Pulmonary artery endothelial cell (primary cell): ENCODE data around the gene CBY3. TPM values are rescaled to one million over a fixed set of nuclear protein-coding genes. Genes with fewer than 3 reads are reported as not detected.

Experiments
- total RNA-seq: library from RNA; depleted of rRNA; stranded (reverse); fragments of >200 nt; gene quantifications from 2 replicates; pipeline ENCODE4 v1.2.3, GENCODE V29; 2014

The CBY3 gene
- total RNA-seq, 1 donor from 2014 or later: 0.26 TPM

Other genes with a start within 250 kb of the CBY3 start
- 46.6 and 51.8 TPM in 2 replicates for gene RUFY1, start 130.5 kb downstream of the CBY3 start, total RNA-seq
- 648 and 1,151 TPM in 2 replicates for gene HNRNPH1, start 57.4 kb downstream of the CBY3 start, total RNA-seq
- 633 and 1,197 TPM in 2 replicates for gene CANX, start 17.9 kb upstream of the CBY3 start, total RNA-seq
- gene MAML1, start 51.8 kb upstream of the CBY3 start, total RNA-seq: 7.3 and 8.0 TPM in 2 replicates
- gene LTC4S, start 113.0 kb upstream of the CBY3 start, total RNA-seq: 0.46 and 0.66 TPM in 2 replicates
- 138 and 185 TPM in 2 replicates for gene MGAT4B, start 125.8 kb upstream of the CBY3 start, total RNA-seq
- gene SQSTM1, start 139.9 kb upstream of the CBY3 start, total RNA-seq: 447 and 758 TPM in 2 replicates
- 8.9 and 13.8 TPM in 2 replicates for gene MRNIP, start 177.8 kb upstream of the CBY3 start, total RNA-seq
- 44.0 and 44.3 TPM in 2 replicates for gene TBC1D9B, start 226.9 kb upstream of the CBY3 start, total RNA-seq